ENCODE measurements around the gene NUP62.

NUP62 gene

GRCh38 chr19:49866933-49867782 is 62.1 kb downstream of the NUP62 start, which contains the start of gene PNKP:
TSS of gene PNKP (minus strand) at chr19:49867576. CDS start at chr19:49867204, 372 bp downstream.
- DNase-seq (ENCODE audit: low read depth), result peak; percentile 91

- DNase-seq (ENCODE audit: low read depth), result no peak
Measured at GRCh38 chr19:49864890-49865289, 64.4 kb downstream of the NUP62 start.

- no peak for DNase-seq (ENCODE audit: low read depth)
Measured at GRCh38 chr19:49863935-49864320, 65.4 kb downstream of the NUP62 start.

- no peak for DNase-seq (ENCODE audit: low read depth)
Measured at GRCh38 chr19:49863254-49863934, 65.9 kb downstream of the NUP62 start.

- DNase-seq (ENCODE audit: low read depth), result no peak
Measured at GRCh38 chr19:49862391-49863253, 66.7 kb downstream of the NUP62 start.

- no peak for DNase-seq (ENCODE audit: low read depth)
Measured at GRCh38 chr19:49861541-49862378, 67.5 kb downstream of the NUP62 start.

- DNase-seq (ENCODE audit: low read depth), result peak; percentile 42
Measured at GRCh38 chr19:49861107-49861506, 68.2 kb downstream of the NUP62 start.

GRCh38 chr19:49860336-49861102 is 68.8 kb downstream of the NUP62 start:
- no peak for DNase-seq (ENCODE audit: low read depth)

- DNase-seq (ENCODE audit: low read depth), result no peak
Measured at GRCh38 chr19:49859682-49860335, 69.5 kb downstream of the NUP62 start.

GRCh38 chr19:49858088-49858985 is 71.0 kb downstream of the NUP62 start:
- DNase-seq (ENCODE audit: low read depth), result no peak

GRCh38 chr19:49857838-49858087 is 71.5 kb downstream of the NUP62 start:
- no peak for DNase-seq (ENCODE audit: low read depth)

- no peak for DNase-seq (ENCODE audit: low read depth)
Measured at GRCh38 chr19:49857061-49857837, 72.1 kb downstream of the NUP62 start.
